Endothelial cell of umbilical vein (primary cell): ENCODE results near the gene INSYN2B.

Source experiments
- EZH2 ChIP-seq: IDR thresholded peaks from 2 replicates; pipeline ENCODE4 v1.6.1; 2012; ENCODE audit warnings: borderline replicate concordance, low read depth, mild to moderate bottlenecking, moderate library complexity, low read length, inconsistent platforms; ENCODE audit not compliant: severe bottlenecking
- POLR2A ChIP-seq: IDR thresholded peaks from 2 replicates; pipeline ENCODE4 v1.6.1; 2012; ENCODE audit warnings: low read depth, mild to moderate bottlenecking, control low read depth, low read length
- POLR2AphosphoS5 ChIP-seq: IDR thresholded peaks from 2 replicates; pipeline ENCODE4 v1.6.1; 2012; ENCODE audit warnings: low read depth, mild to moderate bottlenecking, control low read depth, low read length, moderate library complexity; ENCODE audit not compliant: insufficient read depth

GRCh38 chr5:169886677-169887076 is 93.6 kb downstream of the INSYN2B start:
- TF ChIP-seq EZH2 (no peak), POLR2A (no peak), POLR2AphosphoS5 (no peak)
